ENCODE data around the gene USP35.

The USP35 gene

GRCh38 chr11:78255919-78256318, 67.2 kb downstream of the USP35 start:
- Histone ChIP-seq H3F3A (ENCODE audit: low read depth) (no peaks in the 10 kb centered on the region), H2AFZ (ENCODE audit: low read length) (no peak overlapping the region), H3K9ac (ENCODE audit: low read depth, low read length, poor library complexity, severe bottlenecking) (no peak overlapping the region), H3K4me1 (ENCODE audit: insufficient read depth, low read length, poor library complexity, severe bottlenecking) (no peaks in the 10 kb centered on the region), H3K9me2 (replicated peaks; ENCODE audit: low read depth, low read length) (no peaks in the 10 kb centered on the region), H3K27me3 (ENCODE audit: insufficient read depth, low read length, poor library complexity, severe bottlenecking) (no peaks in the 10 kb centered on the region), H3K4me2 (ENCODE audit: low read depth, low read length, poor library complexity, severe bottlenecking) (no peak overlapping the region), H3K79me2 (ENCODE audit: insufficient read depth, low read length) (no peaks in the 10 kb centered on the region), H3K36me3 (ENCODE audit: insufficient read depth, low read length) (no peaks in the 10 kb centered on the region), H3K9me3 (ENCODE audit: insufficient read depth, low read depth, low read length) (no peaks in the 10 kb centered on the region), H3K4me3 (ENCODE audit: low read length, poor library complexity, severe bottlenecking) (no peak overlapping the region), H4K20me1 (ENCODE audit: insufficient read depth, low read length, poor library complexity, severe bottlenecking) (no peaks in the 10 kb centered on the region)
- TF ChIP-seq CTCF (conservative IDR thresholded peaks at IDR 0.05; ENCODE audit: low read length) (no peak), EZH2phosphoT487 (IDR thresholded peaks at IDR 0.05; ENCODE audit: borderline replicate concordance) (no peak)

DNA sequence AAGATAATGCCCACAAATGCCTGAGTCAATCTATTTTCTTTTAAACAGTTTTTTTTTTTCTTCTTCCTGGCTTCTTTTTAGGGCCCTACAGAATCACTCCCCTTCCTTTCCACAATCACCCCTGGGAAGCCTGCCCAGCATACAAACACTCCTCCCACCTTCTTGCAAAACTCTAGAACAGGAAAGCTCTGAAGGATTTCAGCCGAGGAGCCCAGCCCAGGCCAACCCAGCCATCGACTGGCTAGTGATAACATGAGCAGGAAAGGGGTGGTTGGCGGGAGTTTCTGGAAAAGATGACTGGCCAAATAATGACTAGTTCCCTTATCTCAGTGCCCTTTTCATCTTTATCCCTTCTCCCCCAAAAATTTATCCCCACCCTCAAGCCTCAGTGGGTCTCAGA, 68.2 kb downstream of the USP35 start:
- no peaks in the 10 kb centered on the region for H3F3A ChIP-seq (ENCODE audit: low read depth)
- H3K36me3 ChIP-seq (ENCODE audit: insufficient read depth, low read length), result no peaks in the 10 kb centered on the region
- H3K9me3 ChIP-seq (ENCODE audit: insufficient read depth, low read depth, low read length), result no peaks in the 10 kb centered on the region
- H2AFZ ChIP-seq (ENCODE audit: low read length), result no peak overlapping the region
- H3K9me2 ChIP-seq (replicated peaks; ENCODE audit: low read depth, low read length), result no peaks in the 10 kb centered on the region
- no peaks in the 10 kb centered on the region for H3K27me3 ChIP-seq (ENCODE audit: insufficient read depth, low read length, poor library complexity, severe bottlenecking)
- H3K79me2 ChIP-seq (ENCODE audit: insufficient read depth, low read length), result no peaks in the 10 kb centered on the region
- H4K20me1 ChIP-seq (ENCODE audit: insufficient read depth, low read length, poor library complexity, severe bottlenecking), result no peaks in the 10 kb centered on the region
- TF ChIP-seq CTCF (conservative IDR thresholded peaks at IDR 0.05; ENCODE audit: low read length), result no peak
- TF ChIP-seq EZH2phosphoT487 (IDR thresholded peaks at IDR 0.05; ENCODE audit: borderline replicate concordance), result no peak
- H3K4me2 ChIP-seq (ENCODE audit: low read depth, low read length, poor library complexity, severe bottlenecking), result no peak overlapping the region
- H3K4me1 ChIP-seq (ENCODE audit: insufficient read depth, low read length, poor library complexity, severe bottlenecking), result no peaks in the 10 kb centered on the region
- H3K4me3 ChIP-seq (ENCODE audit: low read length, poor library complexity, severe bottlenecking), result no peak overlapping the region
- no peak overlapping the region for H3K9ac ChIP-seq (ENCODE audit: low read depth, low read length, poor library complexity, severe bottlenecking)

- no peaks in the 10 kb centered on the region for H3K79me2 ChIP-seq (ENCODE audit: insufficient read depth, low read length)
These were observed 68.9 kb downstream of the USP35 start for GRCh38 chr11:78257654-78258053.

More at GRCh38 chr11:78257654-78258053, 68.9 kb downstream of the USP35 start:
- Histone ChIP-seq H3K4me2 (ENCODE audit: low read depth, low read length, poor library complexity, severe bottlenecking) (no peak overlapping the region), H3F3A (ENCODE audit: low read depth) (no peaks in the 10 kb centered on the region), H3K36me3 (ENCODE audit: insufficient read depth, low read length) (no peaks in the 10 kb centered on the region), H3K9me2 (replicated peaks; ENCODE audit: low read depth, low read length) (no peaks in the 10 kb centered on the region), H3K27me3 (ENCODE audit: insufficient read depth, low read length, poor library complexity, severe bottlenecking) (no peaks in the 10 kb centered on the region), H3K4me1 (ENCODE audit: insufficient read depth, low read length, poor library complexity, severe bottlenecking) (no peaks in the 10 kb centered on the region), H4K20me1 (ENCODE audit: insufficient read depth, low read length, poor library complexity, severe bottlenecking) (no peaks in the 10 kb centered on the region), H2AFZ (ENCODE audit: low read length) (no peak overlapping the region), H3K9me3 (ENCODE audit: insufficient read depth, low read depth, low read length) (no peaks in the 10 kb centered on the region), H3K4me3 (ENCODE audit: low read length, poor library complexity, severe bottlenecking) (no peak overlapping the region), H3K9ac (ENCODE audit: low read depth, low read length, poor library complexity, severe bottlenecking) (no peak overlapping the region)
- TF ChIP-seq CTCF (conservative IDR thresholded peaks at IDR 0.05; ENCODE audit: low read length) (no peak), EZH2phosphoT487 (IDR thresholded peaks at IDR 0.05; ENCODE audit: borderline replicate concordance) (no peak)
